GM21529 (cell line): ENCODE measurements around the gene OLA1.

Source experiments
- ATAC-seq: cut with Tn5 transposase; IDR thresholded peaks from one replicate; pipeline ENCODE4 v1.9.1; 2021; ENCODE audit not compliant: unreplicated experiment

The OLA1 gene

DNA sequence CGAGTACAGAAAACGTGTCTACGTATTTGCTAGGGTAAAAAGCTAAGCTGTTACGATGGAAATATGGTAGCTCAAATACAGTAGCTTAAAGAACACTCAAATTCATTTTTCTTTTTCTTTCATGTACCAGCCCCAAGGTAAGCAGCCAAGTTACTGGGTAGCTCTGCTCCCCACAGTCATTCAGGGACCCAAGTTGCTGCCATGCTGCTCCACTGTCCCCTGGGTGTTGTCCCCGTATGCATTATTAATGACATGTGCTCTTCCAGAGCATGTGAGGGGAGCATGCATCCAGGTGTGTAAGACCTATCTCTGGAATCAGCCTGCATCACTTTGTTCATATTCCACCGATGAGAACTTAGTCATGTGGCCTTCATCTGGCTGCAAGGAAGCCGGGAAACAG, 178.1 kb downstream of the OLA1 start:
- ATAC-seq = no peak

DNA sequence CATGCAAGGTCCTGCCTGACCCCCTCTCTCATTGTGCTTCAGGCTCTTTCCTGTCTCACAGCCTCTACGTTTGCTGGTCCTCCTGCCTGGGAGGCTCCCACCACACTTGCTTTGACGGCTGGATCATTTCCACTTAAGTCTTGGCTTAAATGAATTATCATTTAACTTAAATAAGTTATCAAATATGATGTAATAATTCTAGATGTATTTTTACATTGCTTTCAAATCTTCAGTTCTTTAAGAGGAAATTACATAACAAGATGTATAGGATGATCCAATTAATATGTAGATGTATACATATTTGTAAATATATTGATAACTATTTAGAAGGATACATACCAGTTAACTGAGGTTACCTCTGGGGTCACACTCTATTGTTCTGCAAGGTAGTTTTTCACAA, 180.5 kb downstream of the OLA1 start:
- ATAC-seq = no peak

DNA sequence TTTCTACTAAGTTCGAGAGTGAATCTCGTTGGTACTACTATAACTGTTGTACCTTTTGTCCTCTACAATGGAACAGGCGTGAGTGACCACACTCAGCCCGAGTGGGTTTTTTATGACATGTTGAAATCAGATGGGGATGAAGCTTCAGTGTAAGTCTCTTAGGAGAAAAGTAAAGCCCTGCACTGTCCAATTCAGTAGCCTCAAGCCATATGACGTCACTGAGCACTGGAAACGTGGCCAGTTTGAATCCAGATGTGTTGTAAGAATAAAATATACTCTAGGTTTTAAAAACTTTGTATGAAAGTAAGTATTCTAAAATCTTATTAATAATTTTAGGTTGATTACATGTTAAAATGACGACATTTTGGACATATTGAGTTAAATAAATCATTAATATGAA, 181.5 kb downstream of the OLA1 start:
- ATAC-seq = no peak

DNA sequence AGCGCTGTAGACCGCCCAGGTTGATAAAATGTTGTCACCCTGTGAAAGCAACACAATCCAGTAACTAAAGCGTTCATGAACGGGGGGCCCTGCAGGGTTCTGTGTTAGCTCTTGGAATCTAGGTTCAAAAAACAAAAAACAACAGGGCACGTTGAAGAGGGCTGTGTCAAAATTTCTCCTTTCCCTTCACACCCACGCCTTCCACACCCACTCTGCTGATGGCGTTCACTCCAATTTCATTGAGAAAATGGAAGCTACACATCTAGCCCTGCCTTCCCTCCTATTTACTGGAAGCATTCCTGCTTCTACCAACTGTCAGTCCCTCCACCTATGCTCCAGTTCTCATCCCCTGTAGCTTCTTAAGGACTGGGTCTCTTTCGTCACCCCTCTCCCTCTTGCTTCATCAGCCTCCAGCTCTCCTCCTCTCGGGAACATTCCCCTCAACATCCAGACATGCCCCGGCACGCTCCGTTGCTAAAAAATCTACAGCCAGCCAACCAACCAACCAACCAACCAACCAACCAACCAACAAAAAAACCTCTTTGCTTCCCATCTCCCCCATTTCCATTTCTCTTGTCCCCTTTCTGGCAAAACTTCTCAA, 184.7 kb downstream of the OLA1 start:
- ATAC-seq = no peak

DNA sequence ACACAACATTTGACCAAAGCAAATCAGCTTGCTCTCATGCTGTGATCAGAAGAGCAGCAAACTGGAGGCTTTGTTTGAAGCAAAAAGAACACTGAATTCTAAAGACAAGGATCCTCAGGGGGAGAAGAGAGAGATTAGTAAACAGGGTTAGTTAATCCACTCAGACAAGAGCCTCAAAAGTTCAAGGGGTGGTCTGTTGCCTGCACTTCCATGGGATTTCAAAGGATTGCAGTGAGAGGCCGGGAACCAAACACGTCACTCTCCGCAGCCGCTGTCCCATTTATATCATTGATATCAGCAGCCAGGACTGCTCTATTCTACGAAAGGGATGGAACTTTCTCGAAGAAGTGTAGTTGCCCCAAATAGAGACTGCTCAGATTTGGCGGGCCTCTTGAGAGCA, 185.4 kb downstream of the OLA1 start:
- ATAC-seq = no peak

DNA sequence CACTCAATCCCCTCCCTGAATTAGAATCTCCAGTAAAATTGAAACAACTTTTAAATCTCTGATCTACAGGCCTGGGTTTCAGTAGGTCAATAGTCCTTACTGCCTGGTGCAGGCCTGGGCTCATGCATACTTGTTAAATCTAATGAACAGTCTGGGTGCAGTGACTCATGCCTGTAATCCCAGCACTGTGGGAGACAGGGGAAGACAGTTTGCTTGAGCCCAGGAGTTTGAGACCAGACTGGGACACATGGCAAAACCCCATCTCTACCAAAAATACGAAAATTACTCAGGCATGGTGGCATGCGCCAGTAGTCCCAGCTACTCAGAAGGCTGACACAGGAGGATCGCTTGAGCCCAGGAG, 188.5 kb downstream of the OLA1 start:
- ATAC-seq = no peak

DNA sequence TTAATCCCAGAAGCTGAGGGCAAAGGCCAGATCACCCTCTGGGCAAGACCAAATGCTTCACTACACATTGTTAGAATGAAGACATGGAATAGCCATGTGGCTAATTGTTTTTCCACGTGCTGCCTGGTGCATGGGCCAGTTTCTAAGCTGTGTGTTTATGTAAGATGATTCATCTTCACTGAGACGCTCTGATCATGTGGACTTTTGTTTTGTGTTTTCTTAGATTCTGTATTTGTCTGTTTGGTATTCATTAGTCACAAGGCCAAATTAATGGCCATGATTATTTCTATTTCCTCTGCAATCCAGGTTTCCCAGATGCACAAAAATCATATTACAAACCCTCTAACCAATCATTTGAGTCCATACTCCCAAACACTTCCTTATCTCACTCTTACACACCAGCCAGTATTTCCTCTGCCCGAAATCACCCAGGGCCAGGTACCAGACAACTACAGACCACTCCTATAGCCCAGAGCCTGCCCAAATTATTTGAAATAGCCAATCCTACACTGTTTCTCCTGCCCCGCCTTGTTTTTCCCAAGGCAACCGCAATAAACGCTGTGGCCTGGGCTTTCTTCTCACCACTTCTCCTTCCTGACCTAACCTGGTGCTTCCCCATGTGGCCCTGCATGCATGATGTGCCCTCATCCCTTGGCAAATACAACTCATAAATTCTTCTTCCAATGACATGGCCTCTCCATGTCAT, 189.0 kb downstream of the OLA1 start:
- ATAC-seq = no peak

DNA sequence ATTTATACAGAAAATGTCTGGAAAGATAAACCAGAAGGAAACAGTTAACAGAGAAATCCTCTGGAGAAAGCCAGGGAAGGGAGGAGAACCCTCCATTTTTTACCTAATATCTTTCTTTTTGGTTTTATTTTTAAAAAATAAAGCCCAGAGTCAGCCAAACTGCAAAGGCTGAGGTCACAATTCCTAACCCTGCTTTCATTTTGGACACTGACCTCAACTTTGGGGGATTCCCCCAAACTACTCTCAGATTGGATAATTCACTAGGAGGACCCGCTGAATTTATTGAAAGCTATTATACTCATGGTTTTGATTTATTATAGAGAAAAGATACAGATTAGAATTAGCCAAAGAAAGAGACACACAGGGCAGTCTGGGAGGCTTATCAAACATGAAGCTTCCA, 189.9 kb downstream of the OLA1 start:
- ATAC-seq = no peak

DNA sequence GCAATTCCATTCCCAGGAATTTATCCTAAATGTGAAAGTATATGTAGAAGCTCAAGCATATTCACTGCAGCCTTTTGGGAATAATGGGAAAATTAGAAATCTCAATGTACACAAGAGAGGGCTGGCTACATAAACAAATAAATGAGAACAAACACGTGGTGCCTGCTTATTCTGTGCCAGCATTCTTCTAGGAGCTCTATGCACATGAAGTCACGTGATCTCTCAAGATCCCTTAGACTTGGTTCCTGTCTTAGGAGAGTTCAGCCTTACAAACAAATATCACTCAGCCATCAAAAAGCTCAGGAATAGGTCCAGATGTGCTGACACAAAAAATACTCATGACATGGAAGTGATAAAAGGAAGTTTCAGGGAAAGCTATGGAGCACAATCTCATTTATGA, 190.3 kb downstream of the OLA1 start:
- no peak for ATAC-seq

DNA sequence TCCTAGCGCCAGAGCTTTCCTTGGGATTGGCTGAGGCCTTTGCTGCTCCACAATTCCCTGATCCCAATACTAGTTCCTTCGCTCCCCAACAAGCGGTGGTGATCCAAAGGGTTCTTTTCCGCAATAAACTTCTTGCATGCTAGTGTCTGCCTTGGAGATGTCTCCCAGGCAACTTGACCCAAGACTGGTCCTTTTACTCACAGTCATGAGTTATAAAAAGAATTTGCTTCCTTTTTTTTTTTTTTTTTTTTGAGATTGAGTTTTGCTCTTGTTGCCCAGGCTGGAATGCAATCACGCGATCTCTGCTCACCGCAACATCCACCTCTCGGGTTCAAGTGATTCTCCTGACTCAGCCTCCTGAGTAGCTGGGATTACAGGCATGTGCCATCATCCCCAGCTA, 193.4 kb downstream of the OLA1 start:
- ATAC-seq = no peak

DNA sequence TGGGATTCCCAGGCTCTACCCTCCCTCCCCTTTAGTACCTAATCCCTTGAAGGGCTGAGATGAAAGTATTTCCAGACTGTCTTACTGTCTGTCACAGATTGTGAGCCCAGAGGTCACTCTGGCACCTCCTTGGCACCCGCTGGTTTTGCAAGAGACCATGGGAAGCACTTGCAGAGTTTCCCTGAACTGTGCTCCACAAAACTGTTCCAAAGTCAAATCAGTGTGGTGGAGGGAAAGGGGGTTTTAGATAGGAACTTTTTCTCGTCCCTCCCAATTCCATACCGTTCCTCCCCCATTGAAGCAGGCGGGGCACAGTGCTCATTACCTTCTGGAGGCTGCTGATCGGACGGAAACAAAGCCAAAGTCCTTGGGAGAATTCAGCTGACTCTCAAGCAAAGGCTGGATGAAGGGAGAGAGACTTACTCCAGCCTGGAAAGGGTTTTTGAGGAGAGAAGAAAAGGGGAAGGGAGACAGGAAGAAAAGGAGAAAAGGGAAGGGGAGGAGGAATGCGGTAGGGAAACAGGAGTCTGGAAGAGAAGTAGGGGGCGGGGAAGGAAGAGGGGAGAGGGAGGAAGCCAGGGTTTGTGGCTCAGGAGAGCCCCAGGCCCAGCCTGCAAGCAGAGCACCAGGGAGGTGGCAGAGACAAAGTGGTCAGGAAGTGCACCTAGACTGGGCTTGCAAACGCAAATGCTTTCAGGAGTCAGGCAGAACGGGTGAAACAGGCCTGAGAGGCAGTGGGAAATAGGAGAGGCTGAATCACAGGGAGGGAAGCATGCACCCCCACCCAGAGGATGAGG, 194.8 kb downstream of the OLA1 start:
- no peak for ATAC-seq

DNA sequence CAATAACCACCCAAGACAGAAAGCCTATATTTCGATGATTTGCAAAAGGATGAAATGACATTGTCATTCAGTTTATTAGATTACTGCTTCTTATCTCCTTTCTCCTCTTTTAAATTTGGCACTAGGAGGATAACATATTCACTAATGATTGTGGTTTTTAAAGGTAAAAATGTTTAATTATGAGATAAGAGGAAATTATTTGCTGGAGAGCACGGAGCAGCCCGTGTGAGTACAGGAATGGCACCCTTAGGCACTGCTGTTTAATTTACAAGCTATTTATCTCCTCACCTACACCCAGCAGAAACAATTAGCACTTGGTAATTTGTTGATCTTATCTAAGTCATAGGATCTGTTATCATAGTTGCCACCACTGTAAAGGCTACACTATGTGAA, 195.8 kb downstream of the OLA1 start:
- no peak for ATAC-seq

DNA sequence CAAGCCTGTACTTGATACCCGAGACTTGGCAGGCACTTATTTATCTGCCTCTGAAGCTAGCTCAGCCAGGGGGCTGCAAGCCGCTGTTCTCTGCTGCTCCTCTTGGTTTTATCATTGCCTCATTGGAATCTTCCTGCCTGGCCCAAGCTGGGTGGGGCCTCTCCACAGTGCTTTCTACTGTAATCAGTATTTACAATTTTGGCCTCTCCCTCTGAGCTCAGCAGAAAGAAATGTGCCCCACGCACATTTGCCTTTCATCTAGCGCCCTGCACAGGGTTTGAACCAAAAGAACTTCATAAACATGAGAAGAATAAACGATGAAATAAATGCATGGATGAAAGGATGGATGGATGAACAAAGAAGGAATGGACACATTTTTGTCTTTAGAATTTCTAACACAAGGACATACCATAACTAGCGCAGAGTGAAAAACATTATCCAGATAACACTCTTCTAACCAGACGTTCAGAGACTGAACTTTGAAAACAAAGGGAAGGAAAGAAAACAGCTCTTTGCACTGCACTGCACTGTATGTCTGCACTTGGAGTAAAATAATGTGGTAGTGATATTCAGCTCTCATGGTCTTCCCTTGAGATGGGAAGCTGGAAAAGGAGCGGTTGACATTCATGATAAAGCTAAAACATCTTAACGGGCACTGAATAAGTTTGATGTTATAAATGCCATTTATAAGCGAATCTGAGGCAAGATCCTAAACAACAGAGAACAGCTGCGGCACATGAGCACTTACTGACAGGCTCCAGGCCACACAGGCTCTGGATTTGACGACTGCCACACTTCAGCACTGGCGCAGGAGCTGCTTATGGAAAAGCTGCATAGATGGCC, 196.4 kb downstream of the OLA1 start:
- no peak for ATAC-seq

DNA sequence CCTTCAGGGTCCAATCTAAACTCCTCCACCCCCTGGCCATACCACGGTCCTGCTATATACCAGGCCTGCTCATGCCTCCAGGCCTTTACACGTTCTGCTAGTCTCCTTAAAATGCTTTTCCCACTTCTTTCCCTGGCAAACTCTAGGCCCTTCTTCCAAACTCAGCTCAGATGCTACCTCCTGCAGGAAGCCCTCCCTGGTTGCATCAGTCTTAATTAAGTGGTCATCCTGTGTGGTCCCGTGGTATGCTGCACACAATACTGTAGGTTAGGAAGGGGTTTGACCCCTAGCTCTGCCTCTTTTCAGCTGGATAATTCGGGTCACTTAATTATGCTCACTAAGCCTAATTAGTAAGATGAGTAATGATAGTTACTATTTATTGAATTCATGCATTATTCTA, 197.3 kb downstream of the OLA1 start:
- ATAC-seq = no peak

DNA sequence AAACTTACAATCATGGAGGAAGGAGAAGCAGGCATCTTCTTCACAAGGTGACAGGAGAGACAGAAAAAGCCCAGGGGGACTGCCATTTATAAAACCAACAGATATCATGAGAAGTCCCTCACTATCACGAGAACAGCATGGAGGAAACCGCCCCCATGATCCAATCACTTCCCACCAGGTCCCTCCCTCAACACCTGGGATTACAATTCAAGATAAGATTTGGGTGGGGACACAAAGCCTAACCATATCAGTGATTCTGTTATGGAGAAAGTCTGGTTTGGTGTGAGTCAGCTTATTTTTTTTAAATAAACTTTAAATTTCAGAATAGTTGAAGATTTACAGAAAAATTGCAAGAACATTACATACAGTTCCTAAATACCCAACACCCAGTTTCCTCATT, 198.4 kb downstream of the OLA1 start:
- no peak for ATAC-seq

DNA sequence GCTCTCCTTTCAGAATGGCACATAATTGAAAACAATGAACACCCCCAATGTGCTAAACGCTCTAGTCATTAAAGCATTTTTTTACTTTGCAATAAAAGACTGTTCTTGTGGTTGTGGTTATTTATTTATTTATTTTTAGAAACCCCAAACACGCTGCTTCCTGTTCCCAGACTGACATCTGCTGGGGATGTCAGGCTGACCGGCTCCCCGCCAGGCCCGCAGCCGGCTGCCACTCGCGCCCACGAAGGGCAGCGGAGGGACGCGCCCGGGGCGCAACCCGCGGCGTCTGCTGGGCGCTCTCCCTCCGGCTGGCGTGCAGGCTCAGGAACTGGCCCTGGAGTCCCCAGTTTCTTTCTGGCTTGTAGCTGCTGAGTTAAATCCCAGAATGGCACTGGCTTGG, 200.1 kb downstream of the OLA1 start:
- no peak for ATAC-seq

DNA sequence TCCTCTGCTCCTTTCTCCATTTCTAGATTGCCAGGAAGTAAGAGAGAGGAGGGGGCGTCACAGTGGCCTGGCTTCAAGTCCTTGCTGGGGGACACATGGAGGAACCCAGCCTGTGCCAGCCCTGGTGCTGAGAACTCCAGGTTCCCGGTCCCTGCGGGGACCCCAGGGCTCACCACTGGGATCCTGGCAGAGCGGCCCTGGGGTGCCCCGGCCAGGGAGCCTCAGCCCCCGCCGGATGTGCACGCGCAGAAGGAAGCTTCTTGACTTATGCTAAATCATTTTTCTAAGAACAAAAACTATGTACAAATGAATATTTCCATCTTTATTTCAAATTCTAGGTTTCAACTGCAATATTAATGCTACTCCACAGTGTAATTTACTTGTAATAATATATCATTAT, 200.6 kb downstream of the OLA1 start:
- no peak for ATAC-seq

DNA sequence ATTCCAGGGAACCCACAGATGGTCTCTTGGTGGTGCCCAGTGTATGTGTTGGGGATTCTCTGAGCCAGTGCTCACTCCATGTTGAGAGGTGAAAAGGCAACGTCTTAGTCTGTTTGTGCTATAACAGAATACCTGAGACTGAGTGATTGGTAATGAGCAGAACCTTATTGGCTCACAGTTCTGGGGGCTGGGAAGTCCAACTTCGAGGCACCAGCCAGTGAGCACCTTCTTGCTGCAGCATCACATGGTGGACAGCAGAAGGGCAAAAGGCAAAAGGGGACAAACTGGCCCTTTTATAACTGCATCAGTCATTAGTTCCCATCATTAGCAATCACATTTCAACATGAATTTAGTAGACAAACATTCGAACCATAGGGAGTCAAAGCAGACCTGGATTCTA, 202.2 kb downstream of the OLA1 start:
- ATAC-seq = no peak

DNA sequence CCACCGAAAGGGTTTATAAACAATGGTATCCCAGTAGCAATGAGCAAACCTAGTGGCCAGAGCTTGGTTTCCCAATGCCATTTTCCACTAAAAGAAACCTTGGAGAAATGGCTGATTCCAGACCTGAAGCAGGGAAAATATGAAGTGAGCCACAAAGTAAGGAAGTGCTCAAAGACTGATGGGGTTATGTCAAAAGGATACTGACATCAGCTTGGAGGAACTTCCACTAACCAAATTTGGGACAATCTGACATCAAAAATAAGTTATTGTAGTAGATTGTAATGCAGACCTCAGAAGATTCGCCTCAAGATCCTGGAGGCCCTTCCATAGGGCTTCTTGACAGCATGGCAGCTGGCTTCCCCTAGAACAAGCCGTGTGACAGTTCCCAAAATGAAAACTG, 203.8 kb downstream of the OLA1 start:
- ATAC-seq = no peak

DNA sequence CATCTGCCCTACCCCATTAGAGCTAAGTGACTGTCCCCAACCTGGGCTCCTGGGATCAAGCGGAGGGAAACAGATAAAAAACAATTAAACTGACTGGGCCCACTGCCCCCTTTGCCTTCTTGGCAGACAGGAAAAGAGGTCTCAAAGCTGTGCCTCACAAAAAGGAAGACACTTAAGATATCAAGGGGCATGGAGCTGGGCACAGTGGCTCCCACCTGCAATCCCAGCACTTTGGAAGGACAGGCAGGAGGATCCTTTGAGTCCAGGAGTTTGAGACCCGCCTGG, 208.0 kb downstream of the OLA1 start:
- no peak for ATAC-seq

DNA sequence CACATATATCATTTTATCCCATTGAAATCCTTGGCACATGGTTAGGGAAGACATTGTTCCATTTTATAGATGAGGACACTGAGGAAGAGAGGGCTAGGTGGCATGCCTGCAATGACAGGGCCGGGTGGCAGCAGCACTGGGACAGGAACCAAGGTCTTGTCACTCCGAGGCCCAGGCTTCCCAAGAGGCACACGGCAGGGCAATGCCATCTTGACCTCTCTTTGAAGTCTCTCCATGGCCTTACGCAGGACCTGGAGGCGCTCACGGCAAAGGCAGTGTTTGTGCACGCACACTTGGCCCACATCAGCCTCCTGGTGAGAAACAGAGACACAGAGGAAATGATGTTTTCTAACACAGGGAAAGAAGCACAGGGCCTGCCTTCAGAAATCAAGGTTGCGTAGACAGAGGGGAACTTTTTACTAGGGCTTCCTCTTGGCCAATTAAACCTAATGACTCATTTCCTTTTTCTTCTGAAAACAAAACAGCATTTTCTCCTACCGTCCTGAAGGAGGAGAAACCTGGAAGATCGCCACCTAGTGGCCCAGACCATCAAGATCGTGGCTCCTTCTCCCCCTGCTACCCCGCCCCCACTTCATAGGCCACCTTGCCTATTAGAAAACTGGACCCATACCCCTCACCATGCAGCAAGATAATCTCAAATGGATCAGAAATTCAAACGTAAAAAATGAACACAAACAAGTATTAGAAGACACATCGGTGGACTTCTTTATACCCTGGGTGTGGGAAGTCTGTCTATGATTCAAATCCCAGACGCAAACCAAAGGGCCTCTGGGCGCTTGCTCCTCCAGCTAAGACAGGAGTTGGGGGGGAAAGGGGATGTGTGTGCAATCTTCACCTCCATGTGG, 208.5 kb downstream of the OLA1 start:
- peak; percentile 90 for ATAC-seq
